ENCODE results near the gene NR2F1.

NR2F1 gene

GRCh38 chr5:93642526-93642925, 59.5 kb downstream of the NR2F1 start:
- DNase-seq: no peak
